ENCODE data around the gene LLGL2.
A peak's percentile ranks its signal among the peaks of the same experiment; 100 is the strongest.

Gene LLGL2

DNA sequence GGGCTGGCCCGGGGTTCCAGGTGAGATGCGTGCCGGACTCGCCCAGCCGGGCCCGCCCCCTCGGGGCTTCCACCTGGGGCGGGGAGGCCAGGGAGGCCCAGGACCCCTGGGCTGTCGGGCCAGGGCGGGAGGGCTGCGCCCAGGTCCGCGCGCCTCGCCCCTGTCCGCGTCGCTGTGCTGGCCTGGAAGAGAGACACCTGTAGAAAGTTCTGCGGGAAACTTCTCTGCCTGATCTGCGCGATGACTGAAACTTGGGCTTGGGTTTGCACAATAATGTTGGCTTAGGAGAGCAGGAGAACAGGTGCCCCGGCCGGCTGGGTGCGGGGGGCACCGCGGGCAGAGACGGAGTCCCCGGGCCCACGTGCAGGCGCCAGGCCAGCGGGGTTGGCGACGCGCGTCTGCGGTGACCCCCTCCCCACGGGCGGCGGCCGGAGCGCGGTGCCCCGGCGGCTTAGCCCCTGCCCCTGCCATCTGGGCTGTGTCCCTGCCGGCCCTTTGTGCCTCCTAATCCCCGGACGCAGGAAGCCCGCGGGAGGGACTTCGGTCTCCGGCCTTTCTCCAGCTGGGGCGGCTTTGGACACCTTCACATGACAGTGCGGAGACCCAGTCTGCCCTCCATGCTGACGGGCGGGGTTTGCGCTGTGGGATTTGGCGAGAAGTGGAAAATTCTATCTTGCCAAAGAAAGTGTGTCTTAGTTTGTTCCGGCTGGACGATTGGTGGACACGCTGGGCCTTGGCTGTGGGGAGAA is 483 bp downstream of the LLGL2 start:
- DNase-seq, result no peak

DNA sequence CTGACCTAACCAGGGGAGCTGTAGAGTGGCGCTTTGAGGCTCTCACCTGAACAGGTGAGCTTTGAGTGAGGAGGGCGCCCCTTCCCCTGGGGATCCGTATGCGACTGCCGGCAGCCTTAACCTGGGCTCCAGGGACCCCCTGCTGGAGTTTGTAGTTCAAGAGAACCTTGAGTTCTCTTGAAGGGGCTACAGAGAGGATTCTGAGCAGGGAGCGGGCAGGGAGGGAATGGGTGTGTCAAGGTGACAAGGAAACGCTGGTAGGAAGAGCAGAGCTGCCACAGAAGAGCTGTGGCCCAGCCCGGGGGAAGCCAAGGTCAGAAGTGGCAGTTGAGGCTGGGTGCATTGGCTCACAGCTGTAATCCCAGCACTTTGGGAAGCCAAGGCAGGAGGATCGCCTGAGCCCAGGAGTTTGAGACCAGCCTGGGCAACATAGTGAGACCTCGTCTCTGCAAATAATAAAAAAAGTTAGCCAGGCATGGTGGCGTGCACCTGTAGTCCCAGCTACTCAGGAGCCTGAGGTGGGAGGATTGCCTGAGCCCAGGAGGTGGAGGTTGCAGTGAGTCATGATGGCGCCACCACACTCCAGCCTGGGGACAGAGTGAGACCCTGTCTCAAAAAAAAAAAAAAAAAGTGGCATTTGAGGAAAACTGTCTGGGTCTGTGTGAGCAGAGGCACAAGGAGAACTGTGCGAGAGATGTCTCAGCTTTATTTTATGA is 1.2 kb downstream of the LLGL2 start:
- DNase-seq, result no peak

- no peak for DNase-seq
These were observed 5.6 kb downstream of the LLGL2 start for GRCh38 chr17:75530837-75531720.

DNA sequence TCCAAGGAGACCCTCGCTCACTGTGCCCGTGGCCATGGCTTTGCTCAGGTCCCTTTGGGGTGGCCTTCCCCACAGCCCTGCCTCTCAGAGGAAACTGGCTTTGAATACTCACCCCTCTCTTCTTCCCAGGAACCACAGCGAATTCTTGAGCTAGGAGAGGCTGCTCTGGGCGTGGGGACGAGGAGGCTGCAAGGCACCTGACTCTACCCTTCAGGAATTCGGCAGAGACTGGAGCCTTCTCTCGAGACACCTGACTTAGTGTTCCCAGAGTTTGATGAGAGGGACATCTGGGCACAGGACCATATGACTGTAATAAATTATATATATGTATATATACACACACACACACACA is 6.2 kb downstream of the LLGL2 start:
- no peak for DNase-seq

- DNase-seq, result no peak
These were observed 9.6 kb downstream of the LLGL2 start for GRCh38 chr17:75535119-75535537.

DNA sequence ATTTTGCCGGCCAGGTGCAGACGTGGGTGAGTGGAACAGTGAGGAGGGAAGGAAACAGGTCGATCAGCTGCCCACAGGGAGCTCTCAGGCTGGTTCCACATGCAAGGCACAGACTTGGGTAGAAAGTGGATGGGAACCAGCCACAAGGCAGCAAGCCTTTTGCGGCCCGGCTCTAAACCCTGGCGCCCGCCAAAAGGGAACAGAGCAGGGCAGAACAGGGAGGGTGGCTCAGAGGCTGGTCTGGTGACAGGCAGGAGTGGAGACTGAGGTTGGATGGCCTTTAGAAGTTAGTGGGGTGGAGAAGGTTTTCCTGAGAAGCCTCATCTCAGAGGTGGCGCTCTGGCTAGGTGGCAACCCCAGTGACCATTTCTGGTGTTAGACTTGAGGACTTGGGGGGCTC is 10.4 kb downstream of the LLGL2 start:
- DNase-seq, result no peak

GRCh38 chr17:75536366-75536765 is 10.9 kb downstream of the LLGL2 start:
- no peak for DNase-seq

- DNase-seq, result no peak
These were observed 14.7 kb downstream of the LLGL2 start for GRCh38 chr17:75539967-75540729.

DNA sequence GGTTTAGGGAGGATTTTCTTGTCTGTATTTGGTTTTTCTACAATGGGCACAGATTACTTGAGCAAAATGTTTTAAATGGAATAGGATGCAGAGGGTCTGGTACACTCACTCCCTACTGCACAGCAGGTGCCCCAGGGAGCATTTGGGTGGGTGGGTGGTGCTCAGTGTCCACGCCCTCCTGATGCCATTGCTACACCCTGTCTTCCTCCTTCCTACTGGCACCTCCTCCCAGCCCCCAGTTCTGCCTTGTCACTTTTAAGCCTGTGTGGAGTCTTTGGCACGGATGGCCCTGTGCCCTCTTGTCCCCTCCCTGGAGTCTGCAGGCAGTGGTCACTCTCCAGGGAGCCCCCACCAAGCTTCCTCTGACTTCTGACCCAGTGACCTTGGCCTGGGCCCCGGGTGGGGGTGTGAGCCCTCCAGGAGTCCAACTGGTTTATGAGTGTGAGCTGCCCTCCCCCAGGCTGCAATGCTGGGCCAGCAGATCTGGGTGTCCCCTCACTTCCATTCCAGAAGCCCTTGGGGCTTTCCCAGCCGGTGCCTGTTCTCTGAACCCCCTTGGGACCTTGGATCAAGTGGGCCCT is 15.5 kb downstream of the LLGL2 start:
- no peak for DNase-seq

- DNase-seq, result no peak
These were observed 16.7 kb downstream of the LLGL2 start for GRCh38 chr17:75542229-75542628.

GRCh38 chr17:75542728-75543336 is 17.3 kb downstream of the LLGL2 start:
- no peak for DNase-seq

DNA sequence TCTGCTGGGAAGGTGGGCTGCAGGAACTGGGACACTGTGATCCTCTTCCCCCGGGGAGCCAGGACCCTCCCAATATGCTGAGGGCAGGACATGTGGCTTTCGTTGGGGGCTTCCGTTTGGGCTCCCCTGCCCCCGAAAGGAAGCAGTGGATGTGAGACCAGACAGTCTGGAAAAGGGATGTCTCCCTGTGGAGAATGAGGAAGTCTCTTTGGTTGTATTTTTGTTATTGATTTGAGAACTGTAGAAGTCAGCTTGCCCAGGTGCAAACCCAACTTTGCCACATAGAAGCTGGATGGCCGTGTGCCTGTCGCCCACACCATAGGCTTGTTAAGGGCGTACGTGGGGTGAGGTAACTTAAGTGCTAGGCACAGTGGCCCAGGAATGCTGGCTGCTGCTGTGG is 18.8 kb downstream of the LLGL2 start:
- no peak for DNase-seq

DNA sequence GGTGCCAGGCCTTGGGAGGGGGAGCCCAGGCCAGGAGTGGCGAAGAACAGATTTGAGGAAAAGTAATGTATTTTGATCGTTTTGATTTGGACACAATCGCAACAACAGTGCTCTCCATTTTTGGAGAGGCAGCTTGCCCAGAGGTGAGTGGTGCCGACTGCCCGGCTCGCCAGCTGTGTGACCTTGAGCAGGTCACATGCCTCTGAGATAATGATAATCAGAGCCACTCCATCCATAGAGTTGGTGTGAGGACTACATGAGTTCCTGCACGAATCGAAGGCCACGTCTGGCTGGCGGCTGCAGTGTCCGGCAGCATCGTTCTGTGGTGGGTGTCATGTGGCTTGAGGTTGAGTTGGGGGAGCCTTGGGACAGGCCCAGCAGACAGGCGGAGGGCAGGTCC is 20.7 kb downstream of the LLGL2 start:
- no peak for DNase-seq

- DNase-seq, result no peak
These were observed 21.6 kb downstream of the LLGL2 start for GRCh38 chr17:75547091-75547490.

GRCh38 chr17:75548813-75549212 is 23.3 kb downstream of the LLGL2 start:
- DNase-seq, result no peak

DNA sequence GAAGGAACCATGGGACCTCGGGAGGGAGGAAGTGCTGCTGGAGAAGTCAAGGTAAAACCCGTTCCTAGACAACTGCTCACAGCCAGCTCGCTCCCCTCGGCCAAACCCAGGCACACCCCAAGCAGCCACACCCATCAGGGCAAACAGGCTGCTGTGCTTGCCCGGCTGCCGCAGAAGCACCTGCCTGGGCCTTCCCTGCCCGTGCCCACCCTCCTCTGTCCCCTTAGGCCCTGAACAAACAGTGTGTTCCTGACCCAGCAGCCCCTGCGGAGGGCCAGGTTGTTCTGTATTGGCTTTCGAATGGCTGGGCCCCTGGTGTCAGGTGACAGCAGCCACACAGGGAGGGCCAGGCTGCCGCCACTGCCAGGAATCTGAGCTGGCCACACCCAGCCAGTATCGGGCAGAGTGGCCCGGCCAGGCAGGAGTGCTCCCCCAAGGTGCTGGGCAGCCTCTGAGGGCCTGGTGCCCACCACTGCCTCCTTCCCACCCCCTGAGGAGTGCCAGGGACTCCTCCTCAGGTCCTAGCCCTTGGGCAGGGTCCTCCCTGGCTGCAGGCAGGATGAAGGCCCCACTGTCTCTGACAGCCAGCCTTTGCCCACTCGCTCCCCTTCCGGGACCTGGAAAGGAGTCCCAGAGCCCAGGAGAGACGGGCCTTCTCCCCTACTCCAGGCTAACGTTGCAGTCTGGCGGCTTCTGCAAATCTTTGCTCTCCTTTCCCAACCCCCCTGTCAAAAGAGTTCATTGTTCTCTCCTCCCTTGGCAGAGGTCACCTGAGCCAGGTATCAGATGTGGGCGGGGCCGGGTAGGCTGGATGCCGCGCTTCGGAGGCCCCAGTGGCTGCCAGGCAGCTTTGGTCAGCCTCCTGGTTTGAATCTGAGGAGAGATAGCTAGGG is 24.0 kb downstream of the LLGL2 start:
- peak; percentile 48 for DNase-seq

DNA sequence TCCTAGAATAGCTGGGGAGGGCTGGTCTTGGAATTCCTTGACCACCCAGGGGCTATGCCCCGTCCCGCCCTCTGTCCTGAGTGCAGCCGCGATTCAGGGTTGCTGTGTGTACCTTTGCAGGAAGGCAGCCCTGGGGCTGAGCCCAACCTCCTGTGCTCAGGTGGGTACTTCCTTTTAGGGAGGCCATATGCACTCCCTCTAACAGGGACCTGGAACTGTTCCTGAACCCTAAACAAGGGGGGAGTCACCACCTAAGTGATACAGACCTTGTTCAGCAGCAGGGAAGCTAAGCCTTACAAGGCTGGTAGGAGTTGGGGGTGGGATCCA is 24.6 kb downstream of the LLGL2 start:
- DNase-seq, result no peak

GRCh38 chr17:75551266-75551665 is 25.8 kb downstream of the LLGL2 start:
- DNase-seq, result no peak

- no peak for DNase-seq
These were observed 27.2 kb downstream of the LLGL2 start for GRCh38 chr17:75552425-75553294.
